WTC11 (cell line): Measurements from ENCODE around the gene ALKBH7. TPM values are rescaled to one million over a fixed set of nuclear protein-coding genes. Genes with fewer than 3 reads are reported as not detected.

Experiments used
- ATAC-seq: fragments of 200-7000 bp; cut with Tn5 transposase; 2 replicates; pipeline ENCODE4 v1.10.0; 2021; ENCODE audit warnings: mild to moderate bottlenecking, moderate library complexity
- CTCF ChIA-PET: fragments of 300-600 bp; sonication (Branson Sonifier 250); formaldehyde crosslinking; loops from one replicate; lab custom pipeline; 2021; ENCODE audit warnings: antibody characterized with exemption; lab: Charles Lee
- POLR2A ChIA-PET: fragments of 350-600 bp; sonication (Branson Sonifier 250); formaldehyde crosslinking; loops from one replicate; lab custom pipeline; 2021; ENCODE audit warnings: antibody characterized with exemption; lab: Charles Lee
- DNase-seq: peaks from one replicate; pipeline ENCODE4 v3.0.0; 2021; ENCODE audit warnings: low spot score
- H3K27ac Mint-ChIP-seq: 2 replicates; pipeline ENCODE4 v1.8.0; 2021; ENCODE audit warnings: mixed read lengths
- H3K27me3 Mint-ChIP-seq: 2 replicates; pipeline ENCODE4 v1.8.0; 2021; ENCODE audit warnings: low read depth, mild to moderate bottlenecking, moderate library complexity, mixed read lengths
- H3K36me3 Mint-ChIP-seq: 2 replicates; pipeline ENCODE4 v1.8.0; 2021; ENCODE audit warnings: mixed read lengths
- H3K4me1 Mint-ChIP-seq: 2 replicates; pipeline ENCODE4 v1.8.0; 2022; ENCODE audit warnings: mixed read lengths
- H3K4me3 Mint-ChIP-seq: 2 replicates; pipeline ENCODE4 v1.8.0; 2021; ENCODE audit warnings: mild to moderate bottlenecking, moderate library complexity, mixed read lengths
- H3K9me3 Mint-ChIP-seq: 2 replicates; pipeline ENCODE4 v1.8.0; 2021; ENCODE audit warnings: mixed read lengths
- GABPB1 ChIP-seq: sonication (generic); formaldehyde crosslinking; IDR thresholded peaks from 2 replicates; pipeline ENCODE4 v1.8.1; 2023; ENCODE audit warnings: mild to moderate bottlenecking, missing genetic modification reagents
- JAZF1 ChIP-seq: fragments of 250-450 bp; sonication (Bioruptor Pico); IDR thresholded peaks from 2 replicates; pipeline ENCODE4 v1.9.0; 2021; ENCODE audit warnings: moderate library complexity, mild to moderate bottlenecking, inconsistent platforms
- MXD4 ChIP-seq: fragments of 250-450 bp; sonication (Bioruptor Pico); IDR thresholded peaks from 2 replicates; pipeline ENCODE4 v1.8.0; 2021; ENCODE audit warnings: mild to moderate bottlenecking, moderate library complexity, borderline replicate concordance
- NR3C1 ChIP-seq: sonication (generic); formaldehyde crosslinking; conservative IDR thresholded peaks from 2 replicates; pipeline ENCODE4 v1.8.1; 2023; ENCODE audit warnings: low read depth, mild to moderate bottlenecking, missing genetic modification reagents
- PRDM15 ChIP-seq: sonication (generic); formaldehyde crosslinking; IDR thresholded peaks from 2 replicates; pipeline ENCODE4 v1.8.0; 2022; ENCODE audit warnings: missing genetic modification reagents
- STAT6 ChIP-seq: sonication (generic); formaldehyde crosslinking; conservative IDR thresholded peaks from 2 replicates; pipeline ENCODE4 v1.8.1; 2023; ENCODE audit warnings: mild to moderate bottlenecking, low read depth, missing genetic modification reagents, moderate library complexity
- TCF7 ChIP-seq: sonication (generic); formaldehyde crosslinking; IDR thresholded peaks from 2 replicates; pipeline ENCODE4 v1.8.0; 2022; ENCODE audit warnings: mild to moderate bottlenecking, low read depth, missing genetic modification reagents, moderate library complexity
- TEAD4 ChIP-seq: sonication (generic); formaldehyde crosslinking; IDR thresholded peaks from 2 replicates; pipeline ENCODE4 v1.8.0; 2022; ENCODE audit warnings: mild to moderate bottlenecking, missing genetic modification reagents
- ZNF121 ChIP-seq: sonication (generic); formaldehyde crosslinking; IDR thresholded peaks from 2 replicates; pipeline ENCODE4 v1.8.0; 2023; ENCODE audit warnings: missing genetic modification reagents
- ZNF232 ChIP-seq: sonication (generic); formaldehyde crosslinking; IDR thresholded peaks from 2 replicates; pipeline ENCODE4 v1.8.0; 2022; ENCODE audit warnings: mild to moderate bottlenecking, missing genetic modification reagents
- ZNF512 ChIP-seq: sonication (generic); formaldehyde crosslinking; IDR thresholded peaks from 2 replicates; pipeline ENCODE4 v1.8.1; 2022; ENCODE audit warnings: missing genetic modification reagents, borderline replicate concordance
- ZSCAN18 ChIP-seq: fragments of 250-450 bp; sonication (Bioruptor Pico); IDR thresholded peaks from 2 replicates; pipeline ENCODE4 v2.1.2; 2022; ENCODE audit warnings: mild to moderate bottlenecking, moderate library complexity
- total RNA-seq: library from RNA; stranded (reverse); gene quantifications from 3 replicates; pipeline ENCODE4 v1.2.3, GENCODE V29; 2021
- TF ChIP-seq, protein P1 (sequence below): fragments of 250-450 bp; sonication (Bioruptor Pico); IDR thresholded peaks from 2 replicates; pipeline ENCODE4 v1.9.0; 2021; ENCODE audit warnings: mild to moderate bottlenecking
- TF ChIP-seq, protein P2 (sequence below): sonication (generic); formaldehyde crosslinking; IDR thresholded peaks from 2 replicates; pipeline ENCODE4 v1.8.0; 2023; ENCODE audit warnings: missing genetic modification reagents, mild to moderate bottlenecking, borderline replicate concordance

Gene ALKBH7
- total RNA-seq, 1 experiment from 2014 or later, result 96.4 TPM

- POLR2A ChIA-PET, result no interaction called here
- no peak for TF ChIP-seq STAT6 (CRISPR knock-in tag)
- TF ChIP-seq ZNF232 (CRISPR knock-in tag), result no peak
- TF ChIP-seq JAZF1 (CRISPR knock-in tag), result no peak
- no peak for TF ChIP-seq ZSCAN18
- TF ChIP-seq, protein P1, sequence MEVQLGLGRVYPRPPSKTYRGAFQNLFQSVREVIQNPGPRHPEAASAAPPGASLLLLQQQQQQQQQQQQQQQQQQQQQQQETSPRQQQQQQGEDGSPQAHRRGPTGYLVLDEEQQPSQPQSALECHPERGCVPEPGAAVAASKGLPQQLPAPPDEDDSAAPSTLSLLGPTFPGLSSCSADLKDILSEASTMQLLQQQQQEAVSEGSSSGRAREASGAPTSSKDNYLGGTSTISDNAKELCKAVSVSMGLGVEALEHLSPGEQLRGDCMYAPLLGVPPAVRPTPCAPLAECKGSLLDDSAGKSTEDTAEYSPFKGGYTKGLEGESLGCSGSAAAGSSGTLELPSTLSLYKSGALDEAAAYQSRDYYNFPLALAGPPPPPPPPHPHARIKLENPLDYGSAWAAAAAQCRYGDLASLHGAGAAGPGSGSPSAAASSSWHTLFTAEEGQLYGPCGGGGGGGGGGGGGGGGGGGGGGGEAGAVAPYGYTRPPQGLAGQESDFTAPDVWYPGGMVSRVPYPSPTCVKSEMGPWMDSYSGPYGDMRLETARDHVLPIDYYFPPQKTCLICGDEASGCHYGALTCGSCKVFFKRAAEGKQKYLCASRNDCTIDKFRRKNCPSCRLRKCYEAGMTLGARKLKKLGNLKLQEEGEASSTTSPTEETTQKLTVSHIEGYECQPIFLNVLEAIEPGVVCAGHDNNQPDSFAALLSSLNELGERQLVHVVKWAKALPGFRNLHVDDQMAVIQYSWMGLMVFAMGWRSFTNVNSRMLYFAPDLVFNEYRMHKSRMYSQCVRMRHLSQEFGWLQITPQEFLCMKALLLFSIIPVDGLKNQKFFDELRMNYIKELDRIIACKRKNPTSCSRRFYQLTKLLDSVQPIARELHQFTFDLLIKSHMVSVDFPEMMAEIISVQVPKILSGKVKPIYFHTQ (CRISPR knock-in tag), result no peak
- no peak for TF ChIP-seq PRDM15 (CRISPR knock-in tag)
- TF ChIP-seq ZNF121 (CRISPR knock-in tag), result no peak
- no peak for TF ChIP-seq TEAD4 (CRISPR knock-in tag)
- TF ChIP-seq GABPB1 (CRISPR knock-in tag), result no peak
- TF ChIP-seq, protein P2, sequence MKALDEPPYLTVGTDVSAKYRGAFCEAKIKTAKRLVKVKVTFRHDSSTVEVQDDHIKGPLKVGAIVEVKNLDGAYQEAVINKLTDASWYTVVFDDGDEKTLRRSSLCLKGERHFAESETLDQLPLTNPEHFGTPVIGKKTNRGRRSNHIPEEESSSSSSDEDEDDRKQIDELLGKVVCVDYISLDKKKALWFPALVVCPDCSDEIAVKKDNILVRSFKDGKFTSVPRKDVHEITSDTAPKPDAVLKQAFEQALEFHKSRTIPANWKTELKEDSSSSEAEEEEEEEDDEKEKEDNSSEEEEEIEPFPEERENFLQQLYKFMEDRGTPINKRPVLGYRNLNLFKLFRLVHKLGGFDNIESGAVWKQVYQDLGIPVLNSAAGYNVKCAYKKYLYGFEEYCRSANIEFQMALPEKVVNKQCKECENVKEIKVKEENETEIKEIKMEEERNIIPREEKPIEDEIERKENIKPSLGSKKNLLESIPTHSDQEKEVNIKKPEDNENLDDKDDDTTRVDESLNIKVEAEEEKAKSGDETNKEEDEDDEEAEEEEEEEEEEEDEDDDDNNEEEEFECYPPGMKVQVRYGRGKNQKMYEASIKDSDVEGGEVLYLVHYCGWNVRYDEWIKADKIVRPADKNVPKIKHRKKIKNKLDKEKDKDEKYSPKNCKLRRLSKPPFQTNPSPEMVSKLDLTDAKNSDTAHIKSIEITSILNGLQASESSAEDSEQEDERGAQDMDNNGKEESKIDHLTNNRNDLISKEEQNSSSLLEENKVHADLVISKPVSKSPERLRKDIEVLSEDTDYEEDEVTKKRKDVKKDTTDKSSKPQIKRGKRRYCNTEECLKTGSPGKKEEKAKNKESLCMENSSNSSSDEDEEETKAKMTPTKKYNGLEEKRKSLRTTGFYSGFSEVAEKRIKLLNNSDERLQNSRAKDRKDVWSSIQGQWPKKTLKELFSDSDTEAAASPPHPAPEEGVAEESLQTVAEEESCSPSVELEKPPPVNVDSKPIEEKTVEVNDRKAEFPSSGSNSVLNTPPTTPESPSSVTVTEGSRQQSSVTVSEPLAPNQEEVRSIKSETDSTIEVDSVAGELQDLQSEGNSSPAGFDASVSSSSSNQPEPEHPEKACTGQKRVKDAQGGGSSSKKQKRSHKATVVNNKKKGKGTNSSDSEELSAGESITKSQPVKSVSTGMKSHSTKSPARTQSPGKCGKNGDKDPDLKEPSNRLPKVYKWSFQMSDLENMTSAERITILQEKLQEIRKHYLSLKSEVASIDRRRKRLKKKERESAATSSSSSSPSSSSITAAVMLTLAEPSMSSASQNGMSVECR (CRISPR knock-in tag), result no peak
- no peak for TF ChIP-seq ZNF512 (CRISPR knock-in tag)
- no peak for TF ChIP-seq MXD4
- no peak for TF ChIP-seq TCF7 (CRISPR knock-in tag)
- no peak for TF ChIP-seq NR3C1 (CRISPR knock-in tag)
- Mint-ChIP-seq H3K4me1 (peaks cover 7% of the 10 kb centered on the region), H3K27ac (peak overlapping the region; percentile 86), H3K36me3 (peaks cover 40% of the 10 kb centered on the region), H3K4me3 (no peak overlapping the region), H3K27me3 (no peaks in the 10 kb centered on the region), H3K9me3 (no peaks in the 10 kb centered on the region)
- ATAC-seq (peak; percentile 46), DNase-seq (peak; percentile 48)
- CTCF ChIA-PET, result interaction anchor here (0.6 to 1.1 kb wide), 3 partner anchors 21 to 288 kb away, joined by 3 to 4 read pairs (median 4); partner anchors contain the start of gene GTF2F1
These were observed 41.4 kb downstream of the ALKBH7 start for GRCh38 chr19:6413721-6414643.
